ENCODE data around the gene NPPA.

- no peak for TF ChIP-seq CTCF (IDR thresholded peaks at IDR 0.05)
- TF ChIP-seq ZFX (IDR thresholded peaks at IDR 0.05; ENCODE audit: borderline replicate concordance) = no peak
These were observed 32.6 kb upstream of the NPPA start for GRCh38 chr1:11880181-11880575.

Measured in 22Rv1 (cell line).